Activated CD8-positive, alpha-beta T cell treated with anti-CD3 and anti-CD28 coated beads, Interleukin-2, amount 10 ng/mL, durations not matched to agents 7 days and 5 days (primary cell): ENCODE results near the gene CMIP. TPM values are rescaled to one million over a fixed set of nuclear protein-coding genes. Genes with fewer than 3 reads are reported as not detected.
A peak's percentile ranks its signal among the peaks of the same experiment; 100 is the strongest.

Experiments
- ATAC-seq: fragments of 150-1000 bp; cut with Tn5 transposase; one replicate; pipeline ENCODE4 v1.10.0; 2021; ENCODE audit warnings: moderate library complexity
- CTCF ChIA-PET: fragments of 350-600 bp; sonication (Branson Sonifier 250); formaldehyde crosslinking; loops from one replicate; lab custom pipeline; 2021; ENCODE audit warnings: antibody characterized with exemption; lab: Charles Lee
- POLR2A ChIA-PET: fragments of 350-600 bp; sonication (Branson Sonifier 250); formaldehyde crosslinking; loops from one replicate; lab custom pipeline; 2021; ENCODE audit warnings: antibody characterized with exemption; lab: Charles Lee
- DNase-seq: peaks from one replicate; pipeline ENCODE4 v3.0.0-alpha.2; 2020
- H3K27ac Mint-ChIP-seq: one replicate; pipeline ENCODE4 v1.8.0; 2021; ENCODE audit warnings: mild to moderate bottlenecking, mixed read lengths
- H3K27me3 Mint-ChIP-seq: one replicate; pipeline ENCODE4 v1.8.0; 2021; ENCODE audit warnings: low read depth, mixed read lengths
- H3K36me3 Mint-ChIP-seq: one replicate; pipeline ENCODE4 v1.8.0; 2021; ENCODE audit warnings: low read depth, mixed read lengths
- H3K4me1 Mint-ChIP-seq: one replicate; pipeline ENCODE4 v1.8.0; 2021; ENCODE audit warnings: low read depth, mixed read lengths
- H3K4me3 Mint-ChIP-seq: one replicate; pipeline ENCODE4 v1.8.0; 2021; ENCODE audit warnings: mild to moderate bottlenecking, mixed read lengths
- H3K9me3 Mint-ChIP-seq: one replicate; pipeline ENCODE4 v1.8.0; 2022; ENCODE audit warnings: mixed read lengths; ENCODE audit not compliant: insufficient read depth
- total RNA-seq, 2 experiments: library from RNA; stranded (reverse); gene quantifications; one replicate each; pipeline ENCODE4 v1.2.3, GENCODE V29; 2021

Gene CMIP
- total RNA-seq, 2 experiments from 2014 or later = 62.5 to 70.4 TPM

DNA sequence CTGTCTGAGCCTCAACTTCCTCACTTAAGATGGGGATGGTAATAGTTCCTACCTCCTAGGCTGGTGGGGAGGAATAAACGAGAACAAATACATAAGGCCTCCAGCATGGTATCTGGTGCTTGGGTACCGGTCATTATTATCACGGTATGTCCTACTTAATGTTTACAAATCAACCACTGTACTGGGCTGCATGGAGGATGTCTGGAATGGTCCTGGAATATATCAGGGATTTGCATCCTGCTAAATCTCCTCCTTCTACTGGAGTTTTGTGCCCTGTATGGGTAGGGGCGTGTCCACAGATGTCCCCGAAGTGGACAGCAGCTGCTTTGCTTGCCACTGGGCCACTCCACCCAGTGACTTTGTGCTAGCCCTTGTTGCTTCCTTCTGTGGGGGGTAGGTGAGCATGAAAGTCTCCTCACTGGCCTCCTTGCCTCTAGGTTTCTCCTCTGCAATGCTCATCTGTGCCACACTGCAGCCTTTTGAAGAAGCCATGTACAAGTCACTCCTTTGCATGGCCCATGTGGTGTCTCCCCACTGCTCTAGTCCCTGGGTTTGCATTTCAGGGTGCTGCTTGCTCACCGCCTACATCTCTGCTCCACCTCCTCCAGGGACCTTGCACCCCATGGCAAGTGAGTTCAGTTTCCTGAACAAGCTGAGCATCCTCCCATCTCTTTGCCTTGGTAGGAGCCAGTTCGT, 2.2 kb upstream of the CMIP start:
- peaks cover 13% of the 10 kb centered on the region for H3K36me3 Mint-ChIP-seq
- peak; percentile 41 for DNase-seq
- no peak overlapping the region for H3K27ac Mint-ChIP-seq
- peaks cover 35% of the 10 kb centered on the region for H3K4me1 Mint-ChIP-seq
- CTCF ChIA-PET = interaction anchor here (0.8 to 1.1 kb wide), 2 partner anchors 80 to 170 kb away, joined by 3 read pairs; no protein-coding TSS in a partner anchor
- POLR2A ChIA-PET = interaction anchor here (0.7 to 1.6 kb wide), 3 partner anchors 28 to 189 kb away, joined by 3 read pairs; no protein-coding TSS in a partner anchor
- no peaks in the 10 kb centered on the region for H3K9me3 Mint-ChIP-seq
- H3K4me3 Mint-ChIP-seq = no peak overlapping the region
- H3K27me3 Mint-ChIP-seq = peaks cover 44% of the 10 kb centered on the region
- ATAC-seq = no peak

DNA sequence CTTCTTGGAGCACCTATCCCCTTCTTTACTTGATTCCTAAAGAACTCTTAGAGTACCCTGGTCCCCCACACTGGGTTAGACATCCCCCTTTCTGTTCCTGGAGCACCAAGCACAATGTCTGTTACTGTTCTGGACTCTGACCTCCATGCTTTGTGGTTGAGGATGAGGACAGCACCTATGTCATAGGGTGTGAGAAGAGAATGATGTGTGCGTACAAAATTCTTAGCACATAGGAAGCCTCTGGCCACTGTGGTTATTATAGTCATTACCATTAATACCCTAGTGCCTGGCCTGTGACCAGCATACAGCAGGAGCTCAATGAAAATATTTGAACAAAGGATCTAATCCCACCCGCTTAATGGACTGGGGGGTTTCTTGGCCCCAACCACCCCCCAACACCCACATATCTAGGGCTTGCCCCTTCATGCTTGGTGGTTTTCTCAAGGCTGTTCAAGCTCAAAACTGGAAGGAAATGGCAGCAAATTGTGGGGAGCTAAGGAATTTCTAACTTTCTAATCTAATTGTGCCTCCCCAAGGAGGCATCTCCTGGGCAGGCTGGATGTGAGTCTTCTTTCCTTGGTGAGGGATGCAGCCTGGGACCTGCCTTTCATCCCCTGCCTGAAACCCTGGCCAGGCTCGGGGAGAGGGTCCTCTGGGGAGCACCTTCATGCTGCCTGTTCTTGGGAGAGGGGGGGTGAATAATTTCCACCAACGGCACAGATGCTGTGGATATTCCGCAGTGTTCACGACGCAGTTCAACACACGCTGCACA, 1.5 kb upstream of the CMIP start:
- Mint-ChIP-seq H3K27ac (peak overlapping the region; percentile 91), H3K4me3 (peak overlapping the region; percentile 76), H3K27me3 (peaks cover 37% of the 10 kb centered on the region), H3K4me1 (peaks cover 38% of the 10 kb centered on the region), H3K9me3 (no peaks in the 10 kb centered on the region), H3K36me3 (peaks cover 17% of the 10 kb centered on the region)
- POLR2A ChIA-PET = interaction anchor here (0.7 to 1.6 kb wide), 4 partner anchors 19 to 188 kb away, joined by 3 to 4 read pairs (median 3); no protein-coding TSS in a partner anchor
- CTCF ChIA-PET = interaction anchor here (0.8 to 1.1 kb wide), 2 partner anchors 79 to 170 kb away, joined by 3 read pairs; no protein-coding TSS in a partner anchor
- DNase-seq (no peak), ATAC-seq (no peak)

DNA sequence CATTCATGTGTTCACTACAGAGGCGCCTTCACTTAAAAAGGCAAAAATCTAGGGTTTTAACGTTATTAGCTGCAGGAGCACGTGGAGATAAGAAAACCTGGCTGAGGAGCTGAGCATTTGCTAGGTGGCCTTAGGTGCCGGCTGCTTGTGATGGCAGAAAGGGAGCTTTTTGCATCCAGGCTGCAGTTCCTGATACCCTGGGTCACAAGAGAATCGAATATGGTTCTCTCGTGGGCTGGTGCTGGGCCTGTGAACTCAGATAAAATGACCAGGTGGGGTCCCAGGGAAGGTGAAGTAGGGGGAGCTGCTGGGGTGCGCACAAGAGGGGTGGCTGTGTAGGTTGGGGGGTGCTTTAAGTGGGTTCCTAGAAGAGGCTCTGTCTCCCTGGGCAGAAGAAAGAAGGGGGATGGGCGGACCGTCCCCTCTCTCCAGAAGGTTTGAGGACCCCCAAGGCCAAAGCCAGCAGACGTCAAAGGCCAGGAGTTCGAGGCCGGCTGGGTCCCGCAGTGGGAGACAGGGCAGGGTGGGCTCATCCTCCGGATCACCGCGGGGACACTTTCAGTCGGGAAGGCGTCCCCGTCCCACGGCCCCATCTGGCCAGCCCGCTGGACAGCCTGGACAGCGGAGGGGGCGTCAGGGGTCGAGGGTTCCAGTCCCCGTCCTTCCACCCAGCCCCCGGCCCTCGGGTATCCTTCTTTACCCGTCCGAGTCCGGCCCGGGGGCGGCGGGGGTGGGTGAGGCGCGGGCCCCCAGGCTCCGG, 740 bp upstream of the CMIP start:
- H3K9me3 Mint-ChIP-seq = no peaks in the 10 kb centered on the region
- no peak for DNase-seq
- H3K27me3 Mint-ChIP-seq = peaks cover 32% of the 10 kb centered on the region
- CTCF ChIA-PET = interaction anchor here (0.8 to 1.1 kb wide), 2 partner anchors 78 to 169 kb away, joined by 3 read pairs; no protein-coding TSS in a partner anchor
- no peak for ATAC-seq
- H3K4me1 Mint-ChIP-seq = peaks cover 39% of the 10 kb centered on the region
- peak overlapping the region; percentile 91 for H3K27ac Mint-ChIP-seq
- POLR2A ChIA-PET = interaction anchor here (0.9 to 1.6 kb wide), 2 partner anchors 19 to 188 kb away, joined by 3 to 4 read pairs; no protein-coding TSS in a partner anchor
- H3K36me3 Mint-ChIP-seq = peaks cover 19% of the 10 kb centered on the region
- H3K4me3 Mint-ChIP-seq = peak overlapping the region; percentile 76

DNA sequence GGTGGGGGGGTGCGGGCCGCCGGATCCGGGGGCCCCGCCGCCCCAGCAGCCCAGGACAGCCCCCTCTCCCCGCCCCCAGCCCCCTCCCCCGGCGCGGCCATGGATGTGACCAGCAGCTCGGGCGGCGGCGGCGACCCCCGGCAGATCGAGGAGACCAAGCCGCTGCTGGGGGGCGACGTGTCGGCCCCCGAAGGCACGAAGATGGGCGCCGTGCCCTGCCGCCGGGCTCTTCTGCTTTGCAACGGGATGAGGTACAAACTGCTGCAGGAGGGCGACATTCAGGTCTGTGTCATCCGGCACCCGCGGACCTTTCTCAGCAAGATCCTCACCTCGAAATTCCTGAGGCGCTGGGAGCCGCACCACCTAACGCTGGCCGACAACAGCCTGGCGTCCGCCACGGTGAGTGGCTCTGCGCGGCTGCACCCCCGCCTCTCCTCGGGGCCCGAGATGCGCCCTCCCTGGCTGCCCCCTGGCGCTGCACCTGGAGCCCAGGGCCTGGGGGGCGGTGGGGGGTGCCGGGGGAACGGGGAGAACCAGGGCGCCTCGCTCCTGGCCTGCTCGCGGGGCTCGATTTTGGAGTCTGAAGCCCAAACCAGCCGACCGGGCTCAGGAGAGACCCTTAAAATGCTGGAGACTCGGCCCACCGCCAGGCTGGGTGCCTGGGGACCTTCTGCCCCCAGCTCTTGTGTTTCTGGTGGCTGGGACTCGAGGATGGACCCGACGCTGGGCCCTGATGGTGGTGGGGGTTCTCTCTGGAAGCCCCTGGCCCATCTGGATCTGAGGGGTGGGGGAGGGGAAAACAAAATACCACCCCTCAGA, 744 bp downstream of the CMIP start:
- peak overlapping the region; percentile 90 for H3K27ac Mint-ChIP-seq
- peaks cover 21% of the 10 kb centered on the region for H3K27me3 Mint-ChIP-seq
- DNase-seq (peak; percentile 67), ATAC-seq (peak; percentile 52)
- H3K4me1 Mint-ChIP-seq = peaks cover 54% of the 10 kb centered on the region
- CTCF ChIA-PET = interaction anchor here (1.2 kb wide), 1 partner anchor 81 kb away, joined by 4 read pairs; no protein-coding TSS in a partner anchor
- POLR2A ChIA-PET = interaction anchor here (1.8 to 2.0 kb wide), 2 partner anchors 25 to 75 kb away, joined by 5 to 14 read pairs; no protein-coding TSS in a partner anchor
- peak overlapping the region; percentile 93 for H3K4me3 Mint-ChIP-seq
- H3K36me3 Mint-ChIP-seq = peaks cover 33% of the 10 kb centered on the region
- no peaks in the 10 kb centered on the region for H3K9me3 Mint-ChIP-seq

DNA sequence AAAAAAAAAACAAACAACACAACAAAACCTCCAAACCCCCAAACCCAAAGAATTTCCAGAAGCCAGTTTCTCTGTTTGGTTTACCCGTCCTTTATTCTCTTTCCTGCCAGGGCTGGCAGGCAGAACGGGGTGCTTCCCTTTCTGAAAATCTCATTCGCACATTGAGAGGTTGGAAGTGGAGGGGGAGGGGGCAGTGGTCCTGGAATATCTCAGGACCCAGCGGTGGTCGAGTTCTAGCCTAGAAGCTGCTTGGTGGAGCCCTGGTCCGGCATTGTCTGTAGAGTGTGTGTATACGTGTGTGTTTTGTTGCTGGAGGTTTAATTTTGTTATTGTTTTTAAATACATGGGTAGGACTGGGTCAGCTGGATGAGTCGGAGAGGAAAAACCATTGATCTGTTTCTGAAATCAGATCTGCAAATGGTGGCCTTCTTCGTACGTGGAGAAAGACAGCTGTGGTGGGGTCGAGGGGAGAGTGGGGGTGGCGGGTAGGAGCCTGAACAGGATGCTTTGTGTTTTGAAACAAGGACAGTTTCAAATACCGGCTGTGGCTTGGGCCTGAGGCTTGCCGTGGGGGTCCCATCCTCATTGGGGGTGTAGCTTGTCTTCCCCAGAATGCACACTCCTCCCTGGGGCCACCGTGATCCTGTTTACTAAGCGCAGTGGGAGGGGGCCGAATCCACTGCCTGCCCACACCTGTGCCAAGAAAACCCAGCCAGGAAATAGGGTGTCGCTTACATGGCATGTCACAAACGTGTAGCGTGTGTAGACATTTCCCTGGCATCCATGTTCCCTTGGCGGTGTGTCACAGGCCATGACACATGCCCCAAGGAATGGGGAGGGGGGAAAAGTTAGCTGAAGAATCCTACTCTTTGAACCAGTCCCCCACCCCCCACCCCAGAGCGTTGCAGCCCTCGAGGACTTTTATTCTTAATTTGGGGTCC, 1.6 kb downstream of the CMIP start:
- no peaks in the 10 kb centered on the region for H3K9me3 Mint-ChIP-seq
- peak overlapping the region; percentile 90 for H3K27ac Mint-ChIP-seq
- peak overlapping the region; percentile 93 for H3K4me3 Mint-ChIP-seq
- ATAC-seq (no peak), DNase-seq (peak; percentile 61)
- H3K36me3 Mint-ChIP-seq = peaks cover 41% of the 10 kb centered on the region
- H3K27me3 Mint-ChIP-seq = peaks cover 14% of the 10 kb centered on the region
- peaks cover 63% of the 10 kb centered on the region for H3K4me1 Mint-ChIP-seq
- ChIA-PET CTCF (interaction anchor here (1.1 to 1.3 kb wide), 4 partner anchors 11 to 170 kb away, joined by 3 to 5 read pairs (median 4); no protein-coding TSS in a partner anchor), POLR2A (interaction anchor here (0.6 to 2.0 kb wide), 7 partner anchors 19 to 170 kb away, joined by 3 to 14 read pairs (median 3); no protein-coding TSS in a partner anchor)

DNA sequence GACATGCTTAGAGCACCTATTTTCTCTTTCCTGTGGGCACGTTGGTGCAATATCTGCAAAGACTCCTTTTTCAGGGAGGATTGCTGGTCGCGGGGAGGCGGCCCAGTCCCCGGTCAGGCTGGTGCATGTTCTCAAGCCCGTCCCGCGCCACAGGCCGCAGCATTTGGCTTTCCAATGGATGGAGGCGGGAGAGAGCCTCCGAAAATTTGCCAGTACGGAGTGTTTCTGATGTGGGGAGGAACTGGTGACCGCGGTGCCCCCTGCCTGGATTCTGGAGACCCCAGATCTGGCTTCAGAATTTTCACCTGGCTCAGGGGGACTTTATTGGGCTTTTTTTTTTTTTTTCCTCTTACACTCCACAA, 2.3 kb downstream of the CMIP start:
- H3K27me3 Mint-ChIP-seq = peaks cover 9% of the 10 kb centered on the region
- peak overlapping the region; percentile 93 for H3K4me3 Mint-ChIP-seq
- ATAC-seq = no peak
- no peak for DNase-seq
- ChIA-PET CTCF (interaction anchor here (1.1 to 1.3 kb wide), 4 partner anchors 12 to 170 kb away, joined by 3 to 5 read pairs (median 4); no protein-coding TSS in a partner anchor), POLR2A (interaction anchor here (0.6 to 2.0 kb wide), 5 partner anchors 18 to 169 kb away, joined by 3 to 14 read pairs (median 3); no protein-coding TSS in a partner anchor)
- H3K9me3 Mint-ChIP-seq = no peaks in the 10 kb centered on the region
- H3K4me1 Mint-ChIP-seq = peaks cover 69% of the 10 kb centered on the region
- H3K36me3 Mint-ChIP-seq = peaks cover 44% of the 10 kb centered on the region
- H3K27ac Mint-ChIP-seq = peak overlapping the region; percentile 90

DNA sequence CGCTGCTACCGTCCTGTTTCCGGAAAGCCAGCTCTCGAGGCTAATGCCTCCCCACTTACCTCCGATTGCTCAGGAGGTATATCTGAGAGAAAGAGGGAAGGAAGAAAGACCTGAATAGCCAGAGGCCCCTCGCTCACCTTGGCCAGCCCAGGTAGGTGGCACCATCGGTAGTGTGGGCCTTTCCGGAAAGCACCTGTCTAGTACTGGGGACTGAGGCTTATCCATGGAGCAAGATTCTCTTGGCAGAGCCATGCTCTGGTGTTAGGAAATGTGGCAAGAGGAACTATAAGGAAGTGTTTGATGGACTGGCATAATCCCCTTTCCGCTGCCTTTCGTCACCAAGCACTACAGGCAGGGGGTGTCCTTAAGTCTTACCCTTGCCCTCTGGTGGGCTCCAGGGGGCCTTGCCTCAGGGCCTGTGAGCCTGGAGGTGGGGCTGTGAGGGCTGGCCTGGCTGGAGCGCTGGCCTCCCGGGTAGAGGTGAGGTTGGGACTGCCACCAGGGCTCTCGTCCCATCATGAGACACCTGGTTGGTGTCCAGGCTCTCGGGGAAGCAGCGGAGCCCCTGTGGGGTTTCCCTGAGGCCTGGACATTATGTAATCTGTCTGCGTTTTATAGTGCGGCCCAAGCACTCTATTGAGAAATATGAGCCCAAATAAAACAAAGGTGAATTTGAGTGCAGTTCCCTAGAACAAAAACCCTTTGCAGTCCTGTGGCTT, 2.9 kb downstream of the CMIP start:
- H3K4me3 Mint-ChIP-seq = peak overlapping the region; percentile 93
- peaks cover 50% of the 10 kb centered on the region for H3K36me3 Mint-ChIP-seq
- ATAC-seq (no peak), DNase-seq (no peak)
- peak overlapping the region; percentile 90 for H3K27ac Mint-ChIP-seq
- H3K27me3 Mint-ChIP-seq = peaks cover 4% of the 10 kb centered on the region
- ChIA-PET CTCF (no interaction called here), POLR2A (interaction anchor here (1.2 kb wide), 1 partner anchor 22 kb away, joined by 4 read pairs; no protein-coding TSS in a partner anchor)
- H3K9me3 Mint-ChIP-seq = no peaks in the 10 kb centered on the region
- H3K4me1 Mint-ChIP-seq = peaks cover 73% of the 10 kb centered on the region

DNA sequence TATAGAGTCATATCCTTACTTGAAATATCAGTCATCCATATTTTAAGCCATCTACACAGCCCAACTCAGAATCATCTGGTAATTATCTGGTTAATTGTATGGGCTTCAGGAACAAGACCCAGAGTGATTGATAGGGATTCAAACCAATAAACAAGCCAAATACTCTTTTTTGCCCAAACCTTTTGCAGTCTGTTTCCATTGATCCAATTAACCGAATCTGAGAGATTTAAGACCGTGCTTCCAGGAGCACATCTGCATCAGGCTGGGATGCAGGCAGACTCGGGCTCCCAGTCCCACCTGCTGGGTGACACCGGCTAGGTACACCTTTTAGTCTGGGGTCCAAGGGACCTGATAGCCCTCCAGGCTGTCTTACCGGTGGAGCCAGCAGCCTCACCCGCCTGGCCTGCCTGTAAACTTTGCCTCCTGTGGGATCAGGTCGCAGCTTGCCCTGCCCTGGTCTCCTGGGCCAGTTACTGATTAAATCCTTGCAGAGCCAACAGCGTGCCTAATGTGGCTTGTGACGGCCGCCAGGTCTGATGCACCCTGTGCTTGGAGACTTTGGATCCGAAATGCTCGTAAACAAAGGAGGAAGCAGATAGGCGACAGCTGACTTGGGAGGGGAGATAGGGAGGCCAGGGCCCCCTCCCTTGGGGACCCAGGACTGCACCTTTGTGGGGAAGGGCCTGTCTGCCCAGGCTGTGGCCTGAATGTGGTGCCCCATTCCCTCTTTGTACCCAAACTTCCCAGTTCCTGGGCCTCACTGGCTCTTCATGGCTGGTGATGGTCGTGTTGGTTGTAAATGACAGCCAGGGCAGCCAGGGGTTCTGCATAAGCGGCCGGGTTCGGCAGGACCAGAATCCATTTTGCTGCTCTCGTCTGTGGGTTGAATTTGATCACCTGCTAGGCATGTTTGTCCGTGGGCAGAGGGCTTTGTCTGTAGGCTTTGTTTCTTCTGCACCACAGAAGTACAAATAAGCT, 3.8 kb downstream of the CMIP start:
- H3K27me3 Mint-ChIP-seq = no peaks in the 10 kb centered on the region
- DNase-seq (no peak), ATAC-seq (no peak)
- H3K9me3 Mint-ChIP-seq = no peaks in the 10 kb centered on the region
- ChIA-PET CTCF (interaction anchor here (1.3 kb wide), 1 partner anchor 270 kb away, joined by 3 read pairs; no protein-coding TSS in a partner anchor), POLR2A (interaction anchor here (0.5 to 1.2 kb wide), 2 partner anchors 12 to 21 kb away, joined by 3 to 4 read pairs; no protein-coding TSS in a partner anchor)
- H3K27ac Mint-ChIP-seq = peak overlapping the region; percentile 40
- H3K36me3 Mint-ChIP-seq = peaks cover 50% of the 10 kb centered on the region
- H3K4me3 Mint-ChIP-seq = peak overlapping the region; percentile 6
- peaks cover 71% of the 10 kb centered on the region for H3K4me1 Mint-ChIP-seq
